Measurements from ENCODE around the gene CRTAC1. TPM values are rescaled to one million over a fixed set of nuclear protein-coding genes. Genes with fewer than 3 reads are reported as not detected.

The CRTAC1 gene
- polyA plus RNA-seq, 3 donors, result not detected

GRCh38 chr10:97892939-97893338, 137.5 kb downstream of the CRTAC1 start:
- Histone ChIP-seq H3K9me3 (replicated peaks in 1 of 2; ENCODE audit: control insufficient read depth in 1 of 2, insufficient read depth in 1 of 2, low read length in 2 of 2) (no peaks in the 10 kb centered on the region), H4K20me1 (ENCODE audit: insufficient read depth, low read length) (no peaks in the 10 kb centered on the region), H3K9ac (ENCODE audit: insufficient read depth, low read length, poor library complexity, severe bottlenecking) (no peak overlapping the region), H3K27ac (ENCODE audit: low read depth in 1 of 2, low read length in 2 of 2) (no peak overlapping the region), H3K4me1 (ENCODE audit: control insufficient read depth in 1 of 2, insufficient read depth in 2 of 2, low read length in 2 of 2) (no peaks in the 10 kb centered on the region), H3K4me2 (replicated peaks; ENCODE audit: extremely low read depth, low read length, poor library complexity, severe bottlenecking) (no peak overlapping the region), H3K36me3 (replicated peaks in 1 of 2; ENCODE audit: control insufficient read depth in 1 of 2, insufficient read depth in 2 of 2, low read length in 2 of 2) (no peaks in the 10 kb centered on the region), H3K27me3 (ENCODE audit: control insufficient read depth in 2 of 2, insufficient read depth in 2 of 2, low read length in 2 of 2) (peaks cover 0 to 2% of the 10 kb centered on the region in 2 donors), H3K79me2 (ENCODE audit: insufficient read depth, low read length) (no peaks in the 10 kb centered on the region), H3K4me3 (replicated peaks in 1 of 3; ENCODE audit: low read depth in 2 of 3, low read length in 3 of 3) (no peak overlapping the region), H2AFZ (ENCODE audit: insufficient read depth, low read depth, low read length, poor library complexity, severe bottlenecking) (no peak overlapping the region)
- DNase-seq, result no peak
- H3K27me3 Mint-ChIP-seq (ENCODE audit: low read depth in 3 of 3), result peaks cover 2 to 12% (median 7%) of the 10 kb centered on the region in 3 donors
- no peaks in the 10 kb centered on the region for H3K36me3 Mint-ChIP-seq
- H3K4me3 Mint-ChIP-seq, result no peak overlapping the region
- H3K27ac Mint-ChIP-seq, result no peak overlapping the region
- TF ChIP-seq CTCF (IDR thresholded peaks at IDR 0.05), result no peak
- no CpG with 5 or more reads among the region's 2 CpGs for WGBS (ENCODE audit: insufficient coverage)
- intact Hi-C loops (cut with micrococcal nuclease), result no loop called here
- H3K4me1 Mint-ChIP-seq, result no peaks in the 10 kb centered on the region
- H3K9me3 Mint-ChIP-seq, result no peaks in the 10 kb centered on the region

GRCh38 chr10:97892506-97892905, 137.9 kb downstream of the CRTAC1 start:
- no peaks in the 10 kb centered on the region for H3K9me3 Mint-ChIP-seq
- no peak for DNase-seq
- H3K4me2 ChIP-seq (replicated peaks; ENCODE audit: extremely low read depth, low read length, poor library complexity, severe bottlenecking), result no peak overlapping the region
- no peak overlapping the region for H2AFZ ChIP-seq (ENCODE audit: insufficient read depth, low read depth, low read length, poor library complexity, severe bottlenecking)
- intact Hi-C loops (cut with micrococcal nuclease), result no loop called here
- TF ChIP-seq CTCF (IDR thresholded peaks at IDR 0.05), result no peak
- no peaks in the 10 kb centered on the region for H3K79me2 ChIP-seq (ENCODE audit: insufficient read depth, low read length)
- no peaks in the 10 kb centered on the region for H3K36me3 Mint-ChIP-seq
- no peak overlapping the region for H3K9ac ChIP-seq (ENCODE audit: insufficient read depth, low read length, poor library complexity, severe bottlenecking)
- no peaks in the 10 kb centered on the region for H4K20me1 ChIP-seq (ENCODE audit: insufficient read depth, low read length)
- H3K27me3 Mint-ChIP-seq (ENCODE audit: low read depth in 3 of 3), result peaks cover 2 to 12% (median 7%) of the 10 kb centered on the region in 3 donors
- no peak overlapping the region for H3K27ac Mint-ChIP-seq
- H3K36me3 ChIP-seq (replicated peaks in 1 of 2; ENCODE audit: control insufficient read depth in 1 of 2, insufficient read depth in 2 of 2, low read length in 2 of 2), result no peaks in the 10 kb centered on the region
- H3K4me3 Mint-ChIP-seq, result no peak overlapping the region
- 90% methylated on average over 2 of the region's 2 CpGs for WGBS (ENCODE audit: insufficient coverage)
- peaks cover 0 to 2% of the 10 kb centered on the region in 2 donors for H3K27me3 ChIP-seq (ENCODE audit: control insufficient read depth in 2 of 2, insufficient read depth in 2 of 2, low read length in 2 of 2)
- no peak overlapping the region for H3K4me3 ChIP-seq (replicated peaks in 1 of 3; ENCODE audit: low read depth in 2 of 3, low read length in 3 of 3)
- H3K27ac ChIP-seq (ENCODE audit: low read depth in 1 of 2, low read length in 2 of 2), result no peak overlapping the region
- no peaks in the 10 kb centered on the region for H3K4me1 ChIP-seq (ENCODE audit: control insufficient read depth in 1 of 2, insufficient read depth in 2 of 2, low read length in 2 of 2)
- no peaks in the 10 kb centered on the region for H3K9me3 ChIP-seq (replicated peaks in 1 of 2; ENCODE audit: control insufficient read depth in 1 of 2, insufficient read depth in 1 of 2, low read length in 2 of 2)
- H3K4me1 Mint-ChIP-seq, result no peaks in the 10 kb centered on the region
